ENCODE data around the gene SOX6. TPM values are rescaled to one million over a fixed set of nuclear protein-coding genes. Genes with fewer than 3 reads are reported as not detected.

The SOX6 gene
- polyA plus RNA-seq, 1 donor from 2014 or later: 2.2 TPM

DNA sequence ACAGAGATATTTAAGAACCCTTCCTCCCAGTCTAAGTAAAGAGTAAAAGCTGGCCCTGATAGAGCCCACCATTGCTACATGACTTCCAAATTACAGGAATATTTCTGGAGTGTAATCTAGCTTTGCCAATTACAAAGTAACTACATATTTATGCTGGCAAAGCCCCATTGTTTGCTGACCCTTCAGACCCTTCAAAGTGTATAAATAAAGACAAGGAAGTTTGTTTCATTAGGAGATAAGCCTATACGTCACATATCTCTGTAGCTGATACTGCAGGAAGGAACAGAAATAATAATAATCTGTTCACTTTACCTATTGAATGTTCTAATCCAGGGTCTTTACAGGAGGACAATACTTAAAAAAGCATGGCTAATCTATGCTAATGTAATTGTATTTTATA lies 375.1 kb downstream of the SOX6 start:
- Histone ChIP-seq H3K27me3 (ENCODE audit: insufficient read depth, low read depth, low read length) (no peaks in the 10 kb centered on the region), H3K9me3 (ENCODE audit: low read length) (no peaks in the 10 kb centered on the region), H3K79me2 (replicated peaks; ENCODE audit: insufficient read depth, low read length) (no peaks in the 10 kb centered on the region), H3K4me2 (ENCODE audit: low read length) (no peak overlapping the region), H2AFZ (ENCODE audit: low read depth, low read length) (no peak overlapping the region), H3K27ac (ENCODE audit: low read length) (no peak overlapping the region), H4K20me1 (ENCODE audit: insufficient read depth) (no peaks in the 10 kb centered on the region), H3K9ac (ENCODE audit: low read length) (no peak overlapping the region), H3K4me3 (ENCODE audit: low read length) (no peak overlapping the region), H3K9me2 (ENCODE audit: insufficient read depth, low read length) (no peaks in the 10 kb centered on the region), H3K36me3 (ENCODE audit: insufficient read depth, low read length) (no peaks in the 10 kb centered on the region), H3F3A (ENCODE audit: insufficient read depth, low read length, poor library complexity, severe bottlenecking) (no peaks in the 10 kb centered on the region)
- no peak for TF ChIP-seq MXI1 (conservative IDR thresholded peaks at IDR 0.05; ENCODE audit: poor library complexity, severe bottlenecking)
- no peak for TF ChIP-seq EZH2 (IDR thresholded peaks at IDR 0.05; ENCODE audit: borderline replicate concordance, insufficient read depth, low read length, poor library complexity, severe bottlenecking)
- no peak for TF ChIP-seq RAD21 (conservative IDR thresholded peaks at IDR 0.05)
- no peak for TF ChIP-seq SMC3 (conservative IDR thresholded peaks at IDR 0.05; ENCODE audit: poor library complexity)

DNA sequence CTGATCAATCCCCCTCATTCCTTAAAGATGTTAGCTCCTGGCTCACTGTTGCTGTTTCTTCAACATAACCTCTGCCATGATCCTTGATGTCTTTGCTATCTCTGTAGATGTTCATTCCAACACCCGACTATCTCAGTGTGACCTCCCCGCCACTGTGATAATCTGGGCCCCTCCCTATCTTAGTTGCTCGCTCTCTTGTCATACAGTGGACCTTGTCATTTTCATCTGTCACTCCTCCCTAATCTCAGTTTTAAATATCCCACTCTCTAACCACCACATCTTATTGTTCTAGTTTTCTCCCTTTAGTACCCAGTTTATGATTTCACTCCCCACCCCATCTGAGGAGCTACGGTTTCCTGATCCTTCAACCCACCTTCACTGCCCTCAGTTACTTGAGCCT lies 379.2 kb downstream of the SOX6 start:
- Histone ChIP-seq H3K36me3 (ENCODE audit: insufficient read depth, low read length) (no peaks in the 10 kb centered on the region), H3K9me3 (ENCODE audit: low read length) (no peaks in the 10 kb centered on the region), H3F3A (ENCODE audit: insufficient read depth, low read length, poor library complexity, severe bottlenecking) (no peaks in the 10 kb centered on the region), H3K4me3 (ENCODE audit: low read length) (no peak overlapping the region), H3K4me2 (ENCODE audit: low read length) (no peak overlapping the region), H3K9me2 (ENCODE audit: insufficient read depth, low read length) (no peaks in the 10 kb centered on the region), H3K27ac (ENCODE audit: low read length) (no peak overlapping the region), H4K20me1 (ENCODE audit: insufficient read depth) (no peaks in the 10 kb centered on the region), H3K27me3 (ENCODE audit: insufficient read depth, low read depth, low read length) (no peaks in the 10 kb centered on the region), H3K79me2 (replicated peaks; ENCODE audit: insufficient read depth, low read length) (no peaks in the 10 kb centered on the region), H3K9ac (ENCODE audit: low read length) (no peak overlapping the region), H2AFZ (ENCODE audit: low read depth, low read length) (no peak overlapping the region)
- TF ChIP-seq TAF1 (IDR thresholded peaks at IDR 0.05; ENCODE audit: low read depth) (no peak), RAD21 (conservative IDR thresholded peaks at IDR 0.05) (no peak), EZH2 (IDR thresholded peaks at IDR 0.05; ENCODE audit: borderline replicate concordance, insufficient read depth, low read length, poor library complexity, severe bottlenecking) (no peak), MXI1 (conservative IDR thresholded peaks at IDR 0.05; ENCODE audit: poor library complexity, severe bottlenecking) (no peak)

DNA sequence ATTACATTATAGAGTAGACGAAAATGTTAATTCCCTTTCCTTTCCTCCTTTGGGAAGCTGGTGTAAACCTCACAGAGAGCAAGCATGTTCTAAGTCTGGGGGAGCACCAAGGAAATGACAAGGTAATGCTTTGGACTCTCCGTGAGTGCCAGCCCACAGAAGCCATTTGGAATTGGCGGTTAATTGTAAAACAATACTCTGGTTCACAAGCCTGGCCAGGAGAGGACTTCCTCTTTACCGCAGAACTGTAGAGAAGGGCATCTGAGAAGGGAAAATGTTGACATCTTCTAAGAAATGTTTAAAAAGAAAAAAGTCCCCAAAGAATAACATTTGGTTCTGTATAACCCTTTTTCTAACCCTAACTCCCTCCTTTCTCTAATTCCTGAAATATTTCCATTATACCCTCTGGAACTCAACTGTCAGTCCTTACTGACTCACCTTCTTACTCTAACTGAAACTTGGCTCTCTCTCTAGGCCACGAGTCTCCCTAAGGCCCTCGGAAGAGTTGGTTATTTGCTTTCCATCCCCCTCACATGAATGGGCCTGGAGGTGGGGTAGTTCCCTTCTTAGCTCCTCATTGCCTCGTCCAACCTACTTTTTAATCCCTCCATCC lies 379.8 kb downstream of the SOX6 start:
- Histone ChIP-seq H3K79me2 (replicated peaks; ENCODE audit: insufficient read depth, low read length) (no peaks in the 10 kb centered on the region), H3K9me3 (ENCODE audit: low read length) (no peaks in the 10 kb centered on the region), H2AFZ (ENCODE audit: low read depth, low read length) (no peak overlapping the region), H3K9me2 (ENCODE audit: insufficient read depth, low read length) (no peaks in the 10 kb centered on the region), H3K4me2 (ENCODE audit: low read length) (no peak overlapping the region), H3K4me3 (ENCODE audit: low read length) (no peak overlapping the region), H3K9ac (ENCODE audit: low read length) (no peak overlapping the region), H3K27me3 (ENCODE audit: insufficient read depth, low read depth, low read length) (no peaks in the 10 kb centered on the region), H4K20me1 (ENCODE audit: insufficient read depth) (no peaks in the 10 kb centered on the region), H3F3A (ENCODE audit: insufficient read depth, low read length, poor library complexity, severe bottlenecking) (no peaks in the 10 kb centered on the region), H3K27ac (ENCODE audit: low read length) (no peak overlapping the region), H3K36me3 (ENCODE audit: insufficient read depth, low read length) (no peaks in the 10 kb centered on the region)
- TF ChIP-seq MXI1 (conservative IDR thresholded peaks at IDR 0.05; ENCODE audit: poor library complexity, severe bottlenecking) (no peak), SMC3 (conservative IDR thresholded peaks at IDR 0.05; ENCODE audit: poor library complexity) (no peak)

DNA sequence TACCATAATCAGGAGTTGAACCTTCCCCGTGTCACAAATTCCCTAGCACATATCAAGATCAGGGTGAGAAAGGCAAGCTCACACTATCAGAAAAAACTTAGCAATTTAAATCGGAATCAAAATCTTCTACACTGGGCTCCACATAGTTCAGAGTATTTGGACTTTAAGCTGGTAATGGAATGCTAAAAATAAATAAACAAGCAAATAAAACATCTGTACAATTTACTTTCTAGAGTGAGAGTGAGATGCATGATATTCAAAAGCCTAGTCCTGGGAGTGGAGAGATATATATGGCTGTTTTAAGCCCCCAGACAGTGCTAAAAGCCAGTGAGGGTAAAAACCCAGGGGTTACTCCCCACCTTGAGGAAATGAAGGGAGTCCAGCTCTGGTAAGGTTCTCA lies 380.6 kb downstream of the SOX6 start:
- no peaks in the 10 kb centered on the region for H4K20me1 ChIP-seq (ENCODE audit: insufficient read depth)
- no peak overlapping the region for H3K4me3 ChIP-seq (ENCODE audit: low read length)
- no peaks in the 10 kb centered on the region for H3K79me2 ChIP-seq (replicated peaks; ENCODE audit: insufficient read depth, low read length)
- no peak overlapping the region for H3K4me2 ChIP-seq (ENCODE audit: low read length)
- no peaks in the 10 kb centered on the region for H3K36me3 ChIP-seq (ENCODE audit: insufficient read depth, low read length)
- no peaks in the 10 kb centered on the region for H3K9me2 ChIP-seq (ENCODE audit: insufficient read depth, low read length)
- no peaks in the 10 kb centered on the region for H3K27me3 ChIP-seq (ENCODE audit: insufficient read depth, low read depth, low read length)
- H3K9ac ChIP-seq (ENCODE audit: low read length): no peak overlapping the region
- TF ChIP-seq RAD21 (conservative IDR thresholded peaks at IDR 0.05) (no peak), TAF1 (IDR thresholded peaks at IDR 0.05; ENCODE audit: low read depth) (no peak), EP300 (conservative IDR thresholded peaks at IDR 0.05; ENCODE audit: poor library complexity, severe bottlenecking) (no peak), MXI1 (conservative IDR thresholded peaks at IDR 0.05; ENCODE audit: poor library complexity, severe bottlenecking) (no peak), SMC3 (conservative IDR thresholded peaks at IDR 0.05; ENCODE audit: poor library complexity) (no peak), EZH2 (IDR thresholded peaks at IDR 0.05; ENCODE audit: borderline replicate concordance, insufficient read depth, low read length, poor library complexity, severe bottlenecking) (no peak), POLR2AphosphoS5 (IDR thresholded peaks at IDR 0.05) (no peak)
- TF ChIP-seq, protein P1, sequence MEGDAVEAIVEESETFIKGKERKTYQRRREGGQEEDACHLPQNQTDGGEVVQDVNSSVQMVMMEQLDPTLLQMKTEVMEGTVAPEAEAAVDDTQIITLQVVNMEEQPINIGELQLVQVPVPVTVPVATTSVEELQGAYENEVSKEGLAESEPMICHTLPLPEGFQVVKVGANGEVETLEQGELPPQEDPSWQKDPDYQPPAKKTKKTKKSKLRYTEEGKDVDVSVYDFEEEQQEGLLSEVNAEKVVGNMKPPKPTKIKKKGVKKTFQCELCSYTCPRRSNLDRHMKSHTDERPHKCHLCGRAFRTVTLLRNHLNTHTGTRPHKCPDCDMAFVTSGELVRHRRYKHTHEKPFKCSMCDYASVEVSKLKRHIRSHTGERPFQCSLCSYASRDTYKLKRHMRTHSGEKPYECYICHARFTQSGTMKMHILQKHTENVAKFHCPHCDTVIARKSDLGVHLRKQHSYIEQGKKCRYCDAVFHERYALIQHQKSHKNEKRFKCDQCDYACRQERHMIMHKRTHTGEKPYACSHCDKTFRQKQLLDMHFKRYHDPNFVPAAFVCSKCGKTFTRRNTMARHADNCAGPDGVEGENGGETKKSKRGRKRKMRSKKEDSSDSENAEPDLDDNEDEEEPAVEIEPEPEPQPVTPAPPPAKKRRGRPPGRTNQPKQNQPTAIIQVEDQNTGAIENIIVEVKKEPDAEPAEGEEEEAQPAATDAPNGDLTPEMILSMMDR (IDR thresholded peaks at IDR 0.05; ENCODE audit: poor library complexity, severe bottlenecking): no peak
- TF ChIP-seq, protein P2, sequence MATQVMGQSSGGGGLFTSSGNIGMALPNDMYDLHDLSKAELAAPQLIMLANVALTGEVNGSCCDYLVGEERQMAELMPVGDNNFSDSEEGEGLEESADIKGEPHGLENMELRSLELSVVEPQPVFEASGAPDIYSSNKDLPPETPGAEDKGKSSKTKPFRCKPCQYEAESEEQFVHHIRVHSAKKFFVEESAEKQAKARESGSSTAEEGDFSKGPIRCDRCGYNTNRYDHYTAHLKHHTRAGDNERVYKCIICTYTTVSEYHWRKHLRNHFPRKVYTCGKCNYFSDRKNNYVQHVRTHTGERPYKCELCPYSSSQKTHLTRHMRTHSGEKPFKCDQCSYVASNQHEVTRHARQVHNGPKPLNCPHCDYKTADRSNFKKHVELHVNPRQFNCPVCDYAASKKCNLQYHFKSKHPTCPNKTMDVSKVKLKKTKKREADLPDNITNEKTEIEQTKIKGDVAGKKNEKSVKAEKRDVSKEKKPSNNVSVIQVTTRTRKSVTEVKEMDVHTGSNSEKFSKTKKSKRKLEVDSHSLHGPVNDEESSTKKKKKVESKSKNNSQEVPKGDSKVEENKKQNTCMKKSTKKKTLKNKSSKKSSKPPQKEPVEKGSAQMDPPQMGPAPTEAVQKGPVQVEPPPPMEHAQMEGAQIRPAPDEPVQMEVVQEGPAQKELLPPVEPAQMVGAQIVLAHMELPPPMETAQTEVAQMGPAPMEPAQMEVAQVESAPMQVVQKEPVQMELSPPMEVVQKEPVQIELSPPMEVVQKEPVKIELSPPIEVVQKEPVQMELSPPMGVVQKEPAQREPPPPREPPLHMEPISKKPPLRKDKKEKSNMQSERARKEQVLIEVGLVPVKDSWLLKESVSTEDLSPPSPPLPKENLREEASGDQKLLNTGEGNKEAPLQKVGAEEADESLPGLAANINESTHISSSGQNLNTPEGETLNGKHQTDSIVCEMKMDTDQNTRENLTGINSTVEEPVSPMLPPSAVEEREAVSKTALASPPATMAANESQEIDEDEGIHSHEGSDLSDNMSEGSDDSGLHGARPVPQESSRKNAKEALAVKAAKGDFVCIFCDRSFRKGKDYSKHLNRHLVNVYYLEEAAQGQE (IDR thresholded peaks at IDR 0.05; ENCODE audit: borderline replicate concordance): no peak
- no peaks in the 10 kb centered on the region for H3K9me3 ChIP-seq (ENCODE audit: low read length)
- H2AFZ ChIP-seq (ENCODE audit: low read depth, low read length): no peak overlapping the region
- no peak overlapping the region for H3K27ac ChIP-seq (ENCODE audit: low read length)
- H3F3A ChIP-seq (ENCODE audit: insufficient read depth, low read length, poor library complexity, severe bottlenecking): no peaks in the 10 kb centered on the region
